Spinal cord (tissue), 10 donors: Measurements from ENCODE around the gene HOXD13. TPM values are rescaled to one million over a fixed set of nuclear protein-coding genes. Genes with fewer than 3 reads are reported as not detected.
A peak's percentile ranks its signal among the peaks of the same experiment; 100 is the strongest.

Source experiments
- DNase-seq, 6 donors: peaks; one replicate each; pipeline versions ENCODE4 v3.0.0 to v3.0.0-alpha.2; 2013 to 2015; ENCODE audit warnings: low spot score in 6 of 6, low read depth in 4 of 6
- H3K27ac ChIP-seq: one replicate; pipeline ENCODE4 v1.5.1; 2013; ENCODE audit warnings: low read depth, low read length, control low read depth
- H3K27me3 ChIP-seq: one replicate; pipeline ENCODE4 v1.6.1; 2013; ENCODE audit warnings: low read length; ENCODE audit not compliant: control insufficient read depth, insufficient read depth
- H3K36me3 ChIP-seq: one replicate; pipeline ENCODE4 v1.6.1; 2013; ENCODE audit warnings: low read length; ENCODE audit not compliant: control insufficient read depth, insufficient read depth
- H3K4me1 ChIP-seq: one replicate; pipeline ENCODE4 v1.6.1; 2013; ENCODE audit warnings: low read length; ENCODE audit not compliant: control insufficient read depth, insufficient read depth
- H3K4me3 ChIP-seq: one replicate; pipeline ENCODE4 v1.5.1; 2013; ENCODE audit warnings: low read depth, low read length, control low read depth
- H3K9me3 ChIP-seq: one replicate; pipeline ENCODE4 v1.6.1; 2013; ENCODE audit warnings: low read length; ENCODE audit not compliant: control insufficient read depth, insufficient read depth
- WGBS: methylation state at CpG from one replicate; pipeline ENCODE4 v1.1.5; 2013; ENCODE audit warnings: missing lambda C conversion rate; ENCODE audit not compliant: insufficient coverage; 5-methylcytosine and 5-hydroxymethylcytosine counted together
- polyA plus RNA-seq, 2 donors: library from polyadenylated mRNA; unstranded; fragments of 120-200 nt; gene quantifications; one replicate each; pipeline ENCODE4 v1.2.1, GENCODE V29; 2013; ENCODE audit not compliant: insufficient read length in 2 of 2
- total RNA-seq, 2 donors: library from RNA; depleted of rRNA in 1 of 2; stranded (reverse); fragments of 120-200 nt in 1 of 2; fragments of >200 nt in 1 of 2; gene quantifications; one replicate each; pipeline versions ENCODE4 v1.2.3 to v1.2.4, GENCODE V29; 2013 to 2014
- donor health status: healthy.

Gene HOXD13
- total and polyA plus RNA-seq, 4 donors, result 0.10 TPM; not detected in 3

DNA sequence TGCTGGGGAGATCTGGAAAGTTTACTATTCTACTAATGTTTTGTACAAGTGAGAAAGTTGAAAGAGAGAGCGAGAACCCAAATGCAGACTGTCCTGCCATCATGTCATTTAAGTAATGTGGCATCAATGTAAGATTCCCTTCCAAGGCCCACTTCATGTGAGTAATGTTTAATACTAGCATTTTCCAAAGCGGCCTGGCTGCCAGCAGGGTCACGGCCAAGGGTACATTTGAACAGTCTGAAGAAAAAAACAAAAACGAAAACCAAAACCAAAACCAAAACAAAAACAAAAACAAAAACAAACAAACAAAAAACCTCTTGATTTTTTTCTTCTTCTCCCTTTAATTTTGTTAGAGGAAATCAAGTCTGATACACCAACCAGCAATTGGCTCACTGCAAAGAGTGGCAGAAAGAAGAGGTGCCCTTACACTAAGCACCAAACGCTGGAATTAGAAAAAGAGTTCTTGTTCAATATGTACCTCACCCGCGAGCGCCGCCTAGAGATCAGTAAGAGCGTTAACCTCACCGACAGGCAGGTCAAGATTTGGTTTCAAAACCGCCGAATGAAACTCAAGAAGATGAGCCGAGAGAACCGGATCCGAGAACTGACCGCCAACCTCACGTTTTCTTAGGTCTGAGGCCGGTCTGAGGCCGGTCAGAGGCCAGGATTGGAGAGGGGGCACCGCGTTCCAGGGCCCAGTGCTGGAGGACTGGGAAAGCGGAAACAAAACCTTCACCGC lies 26.2 kb downstream of the HOXD13 start:
- DNase-seq, result peak in 1 of 6 donors; percentile 75
- Histone ChIP-seq H3K36me3 (no peaks in the 10 kb centered on the region), H3K27ac (peak overlapping the region; percentile 59), H3K4me3 (peak overlapping the region; percentile 6), H3K9me3 (no peaks in the 10 kb centered on the region), H3K4me1 (peaks cover 42% of the 10 kb centered on the region), H3K27me3 (peaks cover 95% of the 10 kb centered on the region)
- WGBS, result 8% methylated on average over 16 of the region's 24 CpGs

DNA sequence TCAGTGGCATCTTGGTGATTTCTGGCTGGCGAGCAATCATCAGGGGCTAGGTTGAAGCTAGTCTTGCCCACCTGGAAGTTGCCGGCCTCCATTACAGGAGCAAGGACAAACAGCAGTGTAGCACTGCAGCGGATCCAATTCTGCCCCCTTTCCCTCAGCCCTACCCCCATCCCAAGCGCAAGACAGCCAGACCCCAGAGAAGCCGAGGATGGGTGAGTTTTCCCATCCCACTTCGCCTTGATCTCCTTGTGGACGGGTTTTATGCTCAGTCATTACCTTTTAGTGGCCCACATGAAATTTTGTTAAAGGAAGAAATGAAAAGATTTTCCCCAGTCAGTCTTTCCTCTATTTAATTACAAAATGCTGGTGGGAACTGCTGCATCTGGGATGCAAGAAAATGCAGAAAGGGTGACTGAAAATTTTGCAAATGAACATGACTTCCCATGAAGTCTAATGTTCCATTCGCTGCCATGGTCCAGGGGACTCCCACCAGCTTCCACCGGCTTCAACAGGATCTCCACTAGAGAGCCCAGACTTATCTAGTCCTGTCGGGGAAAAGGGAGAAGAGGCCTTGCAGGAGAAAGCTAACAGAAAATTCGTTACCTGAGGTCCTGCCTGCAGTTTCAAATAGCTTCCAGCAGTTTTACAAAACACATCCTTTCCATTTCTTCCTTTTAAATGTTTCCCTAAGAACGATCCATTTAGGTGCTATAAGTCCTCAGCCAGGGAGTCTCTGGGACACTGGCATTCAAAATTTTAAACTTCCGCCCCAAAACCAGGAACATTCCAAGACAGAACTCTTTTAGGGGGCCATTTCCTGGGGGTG lies 28.1 kb downstream of the HOXD13 start:
- 26% methylated on average over 9 of the region's 13 CpGs for WGBS
- DNase-seq, result peak in 1 of 6 donors; percentile 48
- peaks cover 58% of the 10 kb centered on the region for H3K4me1 ChIP-seq
- peak overlapping the region; percentile 29 for H3K27ac ChIP-seq
- H3K9me3 ChIP-seq, result no peaks in the 10 kb centered on the region
- peaks cover 95% of the 10 kb centered on the region for H3K27me3 ChIP-seq
- H3K4me3 ChIP-seq, result no peak overlapping the region
- H3K36me3 ChIP-seq, result peaks cover 7% of the 10 kb centered on the region

DNA sequence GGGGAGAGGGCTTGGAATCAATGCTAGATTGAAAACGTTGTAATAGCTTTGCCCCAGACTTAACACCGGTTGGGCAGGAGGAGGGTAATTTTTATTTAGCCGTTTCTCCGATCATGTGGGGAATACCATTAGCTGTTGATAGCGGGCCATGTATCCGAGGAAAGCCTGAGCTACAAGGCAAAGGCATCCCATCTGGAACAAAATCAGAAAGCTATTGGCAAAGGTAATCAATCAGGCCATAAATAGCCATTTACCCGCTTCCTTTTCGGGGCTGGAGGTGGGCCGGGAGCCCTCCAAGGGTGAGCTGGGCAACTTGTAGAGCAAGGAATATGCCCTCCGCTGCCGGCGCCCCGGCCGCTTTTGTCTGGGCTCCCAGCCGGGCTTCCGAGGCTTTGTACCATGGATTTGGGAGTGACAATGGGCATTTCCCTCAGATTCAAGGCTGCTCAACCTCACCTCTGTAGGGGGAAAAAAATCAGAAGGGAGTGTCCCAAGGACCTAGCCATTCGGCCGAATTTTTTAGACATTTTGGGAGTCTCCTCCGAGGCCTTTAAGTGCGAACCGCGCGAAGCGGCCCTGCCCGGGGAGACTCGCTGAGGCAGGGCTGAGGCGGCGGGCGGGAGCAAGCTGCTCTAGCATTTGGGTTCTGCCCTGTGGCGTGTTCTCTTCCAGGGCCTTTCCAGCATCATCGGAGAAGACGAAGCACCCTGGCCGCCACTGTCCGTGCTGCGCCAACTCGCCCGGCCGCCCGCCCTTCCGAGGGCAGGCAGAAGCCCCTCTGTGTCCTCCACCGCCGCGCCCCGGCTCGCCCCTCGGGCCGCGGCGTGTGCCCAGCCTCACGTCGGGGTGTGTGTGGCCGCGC lies 28.9 kb downstream of the HOXD13 start:
- Histone ChIP-seq H3K9me3 (no peaks in the 10 kb centered on the region), H3K4me3 (peak overlapping the region; percentile 6), H3K27me3 (peaks cover 92% of the 10 kb centered on the region), H3K27ac (peak overlapping the region; percentile 29), H3K4me1 (peaks cover 51% of the 10 kb centered on the region), H3K36me3 (peaks cover 7% of the 10 kb centered on the region)
- peak in 1 of 6 donors; percentile 64 for DNase-seq
- WGBS, result 6% methylated on average over 44 of the region's 53 CpGs

DNA sequence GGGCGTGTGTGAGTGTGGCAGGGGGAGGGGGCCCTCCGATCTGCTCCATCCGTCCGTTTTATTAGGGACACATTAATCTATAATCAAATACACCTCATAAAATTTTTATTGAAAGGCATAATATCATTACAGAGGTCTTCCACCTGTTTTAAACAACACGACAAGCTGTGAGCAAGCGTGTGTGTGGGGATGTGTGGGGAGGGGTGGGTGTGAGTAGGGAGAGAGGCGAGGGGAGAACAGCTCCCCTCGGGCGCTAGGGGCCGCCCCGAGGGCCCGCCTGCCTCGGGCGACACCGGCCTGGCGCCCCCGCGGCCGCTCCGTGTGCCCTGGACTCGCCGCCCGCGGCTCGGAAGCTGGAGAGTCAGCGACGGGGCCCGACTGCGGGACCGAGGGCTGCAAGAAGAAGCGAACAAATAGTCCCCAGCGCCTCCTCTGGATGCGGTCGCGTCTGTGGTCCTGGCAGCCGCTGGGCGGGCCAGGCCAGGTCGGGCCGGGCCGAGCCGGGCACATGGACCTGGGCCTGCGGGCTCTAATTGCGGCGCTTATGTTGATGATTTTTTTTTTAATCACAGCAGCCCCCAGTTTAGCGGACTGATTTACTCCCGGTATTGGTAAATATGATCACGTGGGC lies 29.6 kb downstream of the HOXD13 start:
- Histone ChIP-seq H3K27me3 (peaks cover 84% of the 10 kb centered on the region), H3K27ac (peak overlapping the region; percentile 42), H3K4me1 (peaks cover 48% of the 10 kb centered on the region), H3K4me3 (peak overlapping the region; percentile 51), H3K36me3 (peaks cover 7% of the 10 kb centered on the region), H3K9me3 (no peaks in the 10 kb centered on the region)
- 2% methylated on average over 43 of the region's 47 CpGs for WGBS
- DNase-seq, result peak in 2 of 6 donors; percentile 87 to 91

DNA sequence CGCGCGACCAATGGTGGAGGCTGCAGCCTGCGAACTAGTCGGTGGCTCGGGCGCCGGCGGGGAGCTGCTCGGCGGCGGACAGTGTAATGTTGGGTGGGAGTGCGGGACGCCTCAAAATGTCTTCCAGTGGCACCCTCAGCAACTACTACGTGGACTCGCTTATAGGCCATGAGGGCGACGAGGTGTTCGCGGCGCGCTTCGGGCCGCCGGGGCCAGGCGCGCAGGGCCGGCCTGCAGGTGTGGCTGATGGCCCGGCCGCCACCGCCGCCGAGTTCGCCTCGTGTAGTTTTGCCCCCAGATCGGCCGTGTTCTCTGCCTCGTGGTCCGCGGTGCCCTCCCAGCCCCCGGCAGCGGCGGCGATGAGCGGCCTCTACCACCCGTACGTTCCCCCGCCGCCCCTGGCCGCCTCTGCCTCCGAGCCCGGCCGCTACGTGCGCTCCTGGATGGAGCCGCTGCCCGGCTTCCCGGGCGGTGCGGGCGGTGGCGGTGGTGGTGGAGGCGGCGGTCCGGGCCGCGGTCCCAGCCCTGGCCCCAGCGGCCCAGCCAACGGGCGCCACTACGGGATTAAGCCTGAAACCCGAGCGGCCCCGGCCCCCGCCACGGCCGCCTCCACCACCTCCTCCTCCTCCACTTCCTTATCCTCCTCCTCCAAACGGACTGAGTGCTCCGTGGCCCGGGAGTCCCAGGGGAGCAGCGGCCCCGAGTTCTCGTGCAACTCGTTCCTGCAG lies 30.3 kb downstream of the HOXD13 start, which contains the start of gene HOXD9:
HOXD9 (plus strand) TSS at position 37 of the 728 bp plus-strand sequence; CDS start at position 87, 50 bp downstream.
- Histone ChIP-seq H3K27me3 (peaks cover 78% of the 10 kb centered on the region), H3K36me3 (peaks cover 7% of the 10 kb centered on the region), H3K27ac (peak within 1 kb of the TSS; percentile 64), H3K4me1 (peaks cover 41% of the 10 kb centered on the region), H3K9me3 (no peaks in the 10 kb centered on the region), H3K4me3 (peak within 1 kb of the TSS; percentile 51)
- no peak for DNase-seq
- under 1% methylated on average over 76 of the region's 84 CpGs for WGBS

DNA sequence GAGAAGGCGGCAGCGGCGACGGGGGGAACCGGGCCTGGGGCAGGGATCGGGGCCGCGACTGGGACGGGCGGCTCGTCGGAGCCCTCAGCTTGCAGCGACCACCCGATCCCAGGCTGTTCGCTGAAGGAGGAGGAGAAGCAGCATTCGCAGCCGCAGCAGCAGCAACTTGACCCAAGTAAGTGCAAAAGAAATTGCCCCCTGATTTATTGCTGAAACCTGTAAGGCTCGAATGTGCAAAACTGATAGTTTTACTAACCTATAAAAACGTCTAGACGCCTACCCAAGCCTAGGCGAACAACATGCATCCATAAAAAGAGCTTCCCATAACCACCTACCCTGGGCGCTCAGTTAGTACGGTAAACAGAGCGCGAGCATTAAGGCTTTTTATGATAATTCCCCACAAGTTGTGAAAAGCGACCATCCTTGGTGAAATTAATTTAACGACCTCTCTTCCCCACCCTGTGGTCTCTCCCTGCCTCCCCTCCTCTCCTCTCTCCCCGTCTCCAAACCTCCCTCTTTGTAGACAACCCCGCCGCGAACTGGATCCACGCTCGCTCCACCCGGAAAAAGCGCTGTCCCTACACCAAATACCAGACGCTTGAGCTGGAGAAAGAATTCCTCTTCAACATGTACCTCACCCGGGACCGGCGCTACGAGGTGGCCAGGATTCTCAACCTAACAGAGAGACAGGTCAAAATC lies 31.0 kb downstream of the HOXD13 start:
- H3K4me3 ChIP-seq, result peak overlapping the region; percentile 51

DNA sequence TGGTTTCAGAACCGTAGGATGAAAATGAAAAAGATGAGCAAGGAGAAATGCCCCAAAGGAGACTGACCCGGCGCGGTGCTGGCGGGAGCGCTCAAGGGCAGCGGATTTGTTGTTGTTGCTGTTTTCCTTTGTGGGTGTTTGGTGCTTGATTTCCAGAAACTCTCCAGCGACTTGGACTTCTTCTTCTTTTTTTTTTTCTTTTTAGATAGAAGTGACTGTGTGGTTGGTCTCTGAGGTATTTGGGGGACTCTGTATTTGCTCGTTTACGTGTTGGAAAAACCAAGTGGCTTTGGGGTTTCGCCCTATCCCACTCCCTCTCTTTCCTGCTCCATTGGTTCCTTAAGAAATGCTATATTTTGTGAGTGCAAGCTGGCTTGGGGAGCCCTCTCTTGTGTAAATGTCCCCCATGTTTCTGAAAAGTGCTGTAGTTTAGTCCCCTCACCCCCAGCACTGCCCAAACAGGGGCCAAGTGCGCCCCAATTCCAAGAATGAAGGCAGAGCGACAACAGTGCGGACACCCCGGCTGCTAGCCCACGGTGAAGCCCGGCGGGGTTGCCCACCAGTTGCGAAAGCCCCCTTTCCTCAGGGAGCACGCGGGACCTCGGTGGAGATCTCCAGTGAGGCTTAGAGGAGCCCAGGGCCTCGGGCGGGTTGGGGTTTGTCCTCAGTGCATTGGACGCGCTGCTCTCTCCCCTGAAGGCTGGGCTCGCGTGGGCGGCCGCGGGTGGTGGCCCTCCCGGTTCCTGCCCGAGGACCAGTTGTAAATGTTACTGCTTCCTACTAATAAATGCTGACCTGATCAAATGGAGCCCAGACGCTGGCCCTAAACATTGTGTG lies 31.8 kb downstream of the HOXD13 start:
- H3K4me3 ChIP-seq, result peak overlapping the region; percentile 51
- H3K36me3 ChIP-seq, result peaks cover 7% of the 10 kb centered on the region
- H3K27ac ChIP-seq, result peak overlapping the region; percentile 64
- 28% methylated on average over 29 of the region's 34 CpGs for WGBS
- peaks cover 67% of the 10 kb centered on the region for H3K27me3 ChIP-seq
- H3K4me1 ChIP-seq, result peaks cover 49% of the 10 kb centered on the region
- DNase-seq, result no peak
- H3K9me3 ChIP-seq, result no peaks in the 10 kb centered on the region

More for the DNA sequence above, 31.0 kb downstream of the HOXD13 start:
- Histone ChIP-seq H3K9me3 (no peaks in the 10 kb centered on the region), H3K4me1 (peaks cover 44% of the 10 kb centered on the region), H3K36me3 (peaks cover 7% of the 10 kb centered on the region), H3K27ac (peak overlapping the region; percentile 64), H3K27me3 (peaks cover 74% of the 10 kb centered on the region)
- WGBS, result 9% methylated on average over 38 of the region's 40 CpGs
- DNase-seq, result peak in 1 of 6 donors; percentile 30
